Right lobe of liver (tissue), 4 donors: ENCODE results near the gene PDZRN3.

Experiments used
- CTCF ChIP-seq, 4 donors: fragments of 200-600 bp in 3 of 4; fragments of 450-650 bp in 1 of 4; IDR thresholded peaks; one replicate each; pipeline versions ENCODE4 v1.5.1 to v1.8.0; 2016 to 2022; ENCODE audit warnings: antibody characterized with exemption in 4 of 4, mild to moderate bottlenecking in 2 of 4
- POLR2A ChIP-seq: fragments of 450-650 bp; IDR thresholded peaks from one replicate; pipeline ENCODE4 v1.6.1; 2017; ENCODE audit warnings: antibody characterized with exemption, mild to moderate bottlenecking
- donor health status: DM: no; HTN: no; CAD: no.
- donor health status: DM: no; HTN: no; CAD: no.
- donor health status: DM: no; HTN: yes; CAD: no.

GRCh38 chr3:73349657-73350056, 275.1 kb downstream of the PDZRN3 start:
- TF ChIP-seq CTCF (IDR thresholded peaks at IDR 0.05) (no peak), POLR2A (no peak)
